OCI-LY7 (cell line): ENCODE results near the gene PRLH.

Source experiments
- EZH2phosphoT487 ChIP-seq: fragments of 200-600 bp; sonication (generic); IDR thresholded peaks from 2 replicates; pipeline ENCODE4 v1.6.1; 2018; ENCODE audit warnings: low read depth, borderline replicate concordance, mild to moderate bottlenecking, mixed run types, antibody characterized with exemption, low read length, moderate library complexity, mixed read lengths
- TF ChIP-seq, protein P1 (sequence below): fragments of 200-600 bp; sonication (generic); conservative IDR thresholded peaks from 2 replicates; pipeline ENCODE4 v1.5.1; 2014; ENCODE audit warnings: mild to moderate bottlenecking, antibody characterized with exemption, low read length, moderate library complexity, mixed read lengths

- TF ChIP-seq, protein P1, sequence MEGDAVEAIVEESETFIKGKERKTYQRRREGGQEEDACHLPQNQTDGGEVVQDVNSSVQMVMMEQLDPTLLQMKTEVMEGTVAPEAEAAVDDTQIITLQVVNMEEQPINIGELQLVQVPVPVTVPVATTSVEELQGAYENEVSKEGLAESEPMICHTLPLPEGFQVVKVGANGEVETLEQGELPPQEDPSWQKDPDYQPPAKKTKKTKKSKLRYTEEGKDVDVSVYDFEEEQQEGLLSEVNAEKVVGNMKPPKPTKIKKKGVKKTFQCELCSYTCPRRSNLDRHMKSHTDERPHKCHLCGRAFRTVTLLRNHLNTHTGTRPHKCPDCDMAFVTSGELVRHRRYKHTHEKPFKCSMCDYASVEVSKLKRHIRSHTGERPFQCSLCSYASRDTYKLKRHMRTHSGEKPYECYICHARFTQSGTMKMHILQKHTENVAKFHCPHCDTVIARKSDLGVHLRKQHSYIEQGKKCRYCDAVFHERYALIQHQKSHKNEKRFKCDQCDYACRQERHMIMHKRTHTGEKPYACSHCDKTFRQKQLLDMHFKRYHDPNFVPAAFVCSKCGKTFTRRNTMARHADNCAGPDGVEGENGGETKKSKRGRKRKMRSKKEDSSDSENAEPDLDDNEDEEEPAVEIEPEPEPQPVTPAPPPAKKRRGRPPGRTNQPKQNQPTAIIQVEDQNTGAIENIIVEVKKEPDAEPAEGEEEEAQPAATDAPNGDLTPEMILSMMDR, result no peak
- no peak for TF ChIP-seq EZH2phosphoT487
Measured at GRCh38 chr2:237604391-237604790, 38.0 kb downstream of the PRLH start.
